MM.1S (cell line): ENCODE data around the gene PRUNE2.

Source experiments
- DNase-seq: peaks from one replicate; pipeline ENCODE4 v3.0.0-alpha.2; 2015
- H2AFZ ChIP-seq: fragments of 300-600 bp; sonication (generic); 2 replicates; pipeline ENCODE4 v1.6.0; 2016; ENCODE audit warnings: antibody characterized with exemption, low read length
- H3F3A ChIP-seq: fragments of 300-600 bp; sonication (generic); 2 replicates; pipeline ENCODE4 v1.6.1; 2016; ENCODE audit warnings: mild to moderate bottlenecking, antibody characterized with exemption, low read length, moderate library complexity, mixed read lengths; ENCODE audit not compliant: insufficient read depth
- H3K27ac ChIP-seq: fragments of 300-600 bp; sonication (generic); 2 replicates; pipeline ENCODE4 v1.5.1; 2016; ENCODE audit warnings: mild to moderate bottlenecking, low read length
- H3K27me3 ChIP-seq: fragments of 300-600 bp; sonication (generic); replicated peaks from 2 replicates; pipeline ENCODE4 v1.6.0; 2016; ENCODE audit warnings: low read length; ENCODE audit not compliant: insufficient read depth
- H3K36me3 ChIP-seq: fragments of 300-600 bp; sonication (generic); replicated peaks from 2 replicates; pipeline ENCODE4 v1.6.1; 2016; ENCODE audit warnings: mild to moderate bottlenecking, low read length, mixed read lengths; ENCODE audit not compliant: insufficient read depth
- H3K4me1 ChIP-seq: fragments of 300-600 bp; sonication (generic); 2 replicates; pipeline ENCODE4 v1.6.1; 2016; ENCODE audit warnings: low read length, mixed read lengths
- H3K4me2 ChIP-seq: fragments of 300-600 bp; sonication (generic); 2 replicates; pipeline ENCODE4 v1.6.0; 2016; ENCODE audit warnings: low read depth, low read length
- H3K4me3 ChIP-seq: fragments of 300-600 bp; sonication (generic); 2 replicates; pipeline ENCODE4 v1.5.1; 2016; ENCODE audit warnings: low read length, mixed read lengths
- H3K79me2 ChIP-seq: fragments of 300-600 bp; sonication (generic); 2 replicates; pipeline ENCODE4 v1.6.1; 2016; ENCODE audit warnings: mixed run types, low read length, mixed read lengths
- H3K9ac ChIP-seq: fragments of 300-600 bp; sonication (generic); 2 replicates; pipeline ENCODE4 v1.6.1; 2016; ENCODE audit warnings: low read length, mixed read lengths
- H3K9me2 ChIP-seq: fragments of 300-600 bp; sonication (generic); replicated peaks from 2 replicates; pipeline ENCODE4 v1.6.1; 2016; ENCODE audit warnings: mild to moderate bottlenecking, low read length, mixed read lengths; ENCODE audit not compliant: insufficient read depth
- H3K9me3 ChIP-seq: fragments of 300-600 bp; sonication (generic); replicated peaks from 2 replicates; pipeline ENCODE4 v1.6.1; 2016; ENCODE audit warnings: mild to moderate bottlenecking, low read length, mixed read lengths; ENCODE audit not compliant: insufficient read depth
- H4K20me1 ChIP-seq: fragments of 300-600 bp; sonication (generic); 2 replicates; pipeline ENCODE4 v1.6.1; 2016; ENCODE audit warnings: mild to moderate bottlenecking, low read length, moderate library complexity, mixed read lengths; ENCODE audit not compliant: insufficient read depth
- CTCF ChIP-seq: fragments of 300-600 bp; sonication (generic); IDR thresholded peaks from 2 replicates; pipeline ENCODE4 v1.5.1; 2016; ENCODE audit warnings: antibody characterized with exemption, low read length, mixed read lengths
- EZH2 ChIP-seq: fragments of 300-600 bp; sonication (generic); optimal IDR thresholded peaks from 2 replicates; pipeline ENCODE3; 2017; ENCODE audit warnings: low read depth, mild to moderate bottlenecking, antibody characterized with exemption, low read length, mixed read lengths
- EZH2phosphoT487 ChIP-seq: fragments of 300-600 bp; sonication (generic); IDR thresholded peaks from 2 replicates; pipeline ENCODE4 v1.6.1; 2018; ENCODE audit warnings: antibody characterized with exemption, low read length

Gene PRUNE2

GRCh38 chr9:76602199-76602598 lies 303.7 kb downstream of the PRUNE2 start:
- Histone ChIP-seq H3K9ac (no peak overlapping the region), H3K4me2 (no peak overlapping the region), H3F3A (no peaks in the 10 kb centered on the region), H3K27ac (no peak overlapping the region), H3K27me3 (no peaks in the 10 kb centered on the region), H3K4me3 (no peak overlapping the region), H3K9me3 (no peaks in the 10 kb centered on the region), H3K9me2 (no peaks in the 10 kb centered on the region), H4K20me1 (no peaks in the 10 kb centered on the region), H3K79me2 (no peaks in the 10 kb centered on the region), H3K4me1 (no peaks in the 10 kb centered on the region; the same call in 1 of the 2 replicates), H2AFZ (no peak overlapping the region), H3K36me3 (no peaks in the 10 kb centered on the region)
- no peak for DNase-seq
- TF ChIP-seq EZH2phosphoT487 = no peak

- H3K9me3 ChIP-seq = no peaks in the 10 kb centered on the region
- no peaks in the 10 kb centered on the region for H3K9me2 ChIP-seq
- no peaks in the 10 kb centered on the region for H3K79me2 ChIP-seq
- H3K4me2 ChIP-seq = no peak overlapping the region
- no peaks in the 10 kb centered on the region for H3F3A ChIP-seq
- H3K4me1 ChIP-seq = no peaks in the 10 kb centered on the region
- no peak overlapping the region for H2AFZ ChIP-seq
- no peak for DNase-seq
- TF ChIP-seq CTCF (no peak), EZH2 (no peak), EZH2phosphoT487 (no peak)
- H3K36me3 ChIP-seq = no peaks in the 10 kb centered on the region
- H3K4me3 ChIP-seq = no peak overlapping the region
- H3K9ac ChIP-seq = no peak overlapping the region
- H3K27ac ChIP-seq = no peak overlapping the region
- no peaks in the 10 kb centered on the region for H3K27me3 ChIP-seq
- no peaks in the 10 kb centered on the region for H4K20me1 ChIP-seq
These were observed 305.8 kb downstream of the PRUNE2 start for GRCh38 chr9:76600007-76600615.

- Histone ChIP-seq H3K79me2 (no peaks in the 10 kb centered on the region), H3K4me2 (no peak overlapping the region), H3K36me3 (no peaks in the 10 kb centered on the region), H4K20me1 (no peaks in the 10 kb centered on the region), H3K9me2 (no peaks in the 10 kb centered on the region), H3K4me1 (no peaks in the 10 kb centered on the region), H3K4me3 (no peak overlapping the region), H3K27ac (no peak overlapping the region), H3K27me3 (no peaks in the 10 kb centered on the region), H3K9ac (no peak overlapping the region), H3K9me3 (no peaks in the 10 kb centered on the region), H2AFZ (no peak overlapping the region), H3F3A (no peaks in the 10 kb centered on the region)
- TF ChIP-seq EZH2 (no peak), CTCF (no peak), EZH2phosphoT487 (no peak)
- DNase-seq = no peak
These were observed 306.9 kb downstream of the PRUNE2 start for GRCh38 chr9:76598981-76599380.

GRCh38 chr9:76595645-76596044 lies 310.3 kb downstream of the PRUNE2 start:
- no peak overlapping the region for H3K9ac ChIP-seq

More at GRCh38 chr9:76595645-76596044, 310.3 kb downstream of the PRUNE2 start:
- Histone ChIP-seq H3K4me1 (no peaks in the 10 kb centered on the region), H3K27ac (no peak overlapping the region), H2AFZ (no peak overlapping the region), H3K9me3 (no peaks in the 10 kb centered on the region), H3K9me2 (no peaks in the 10 kb centered on the region), H3F3A (no peaks in the 10 kb centered on the region), H3K36me3 (no peaks in the 10 kb centered on the region), H3K4me2 (no peak overlapping the region), H3K27me3 (no peaks in the 10 kb centered on the region), H3K79me2 (no peaks in the 10 kb centered on the region), H3K4me3 (no peak overlapping the region), H4K20me1 (no peaks in the 10 kb centered on the region)
- TF ChIP-seq CTCF (no peak), EZH2phosphoT487 (no peak)
- no peak for DNase-seq
